ENCODE results near the gene GJA1.
"Not testable (repeated sequence)": the region's sequence is repeated elsewhere in the genome, so short reads cannot be mapped to it uniquely, and the experiment has no call there.

GRCh38 chr6:121386551-121386950 is 48.9 kb upstream of the GJA1 start:
- not testable (repeated sequence) for TF ChIP-seq EZH2 (IDR thresholded peaks at IDR 0.05; ENCODE audit: borderline replicate concordance, insufficient read depth, low read length, poor library complexity, severe bottlenecking); CTCF (IDR thresholded peaks at IDR 0.05; ENCODE audit: poor library complexity, severe bottlenecking); EP300 (conservative IDR thresholded peaks at IDR 0.05; ENCODE audit: poor library complexity, severe bottlenecking); RAD21 (conservative IDR thresholded peaks at IDR 0.05); SMC3 (conservative IDR thresholded peaks at IDR 0.05; ENCODE audit: poor library complexity)
